T-helper 1 cell treated with Interleukin-12 subunit alpha and Interleukin-12 subunit beta and Interleukin-4 antibody, amounts not matched to agents 30 μg/mL and 1 μg/mL, for 36 hours (primary cell): ENCODE results near the gene TMEM184B.

Experiments used
- H3K27ac Mint-ChIP-seq: one replicate; pipeline ENCODE4 v1.8.0; 2021; ENCODE audit warnings: mild to moderate bottlenecking, mixed read lengths
- H3K27me3 Mint-ChIP-seq: one replicate; pipeline ENCODE4 v1.8.0; 2021; ENCODE audit warnings: low read depth, mixed read lengths
- H3K36me3 Mint-ChIP-seq: one replicate; pipeline ENCODE4 v1.8.0; 2021; ENCODE audit warnings: low read depth, mixed read lengths
- H3K4me1 Mint-ChIP-seq: one replicate; pipeline ENCODE4 v1.8.0; 2021; ENCODE audit warnings: low read depth, mixed read lengths
- H3K4me3 Mint-ChIP-seq: one replicate; pipeline ENCODE4 v1.8.0; 2021; ENCODE audit warnings: mild to moderate bottlenecking, moderate library complexity, mixed read lengths
- H3K9me3 Mint-ChIP-seq: one replicate; pipeline ENCODE4 v1.8.0; 2021; ENCODE audit warnings: mixed read lengths

The TMEM184B gene

GRCh38 chr22:38271101-38271500 lies 1.7 kb downstream of the TMEM184B start:
- no peak overlapping the region for H3K27ac Mint-ChIP-seq
- H3K9me3 Mint-ChIP-seq, result no peaks in the 10 kb centered on the region
- no peak overlapping the region for H3K4me3 Mint-ChIP-seq
- H3K36me3 Mint-ChIP-seq, result no peaks in the 10 kb centered on the region
- H3K4me1 Mint-ChIP-seq, result peaks cover 51% of the 10 kb centered on the region
- no peaks in the 10 kb centered on the region for H3K27me3 Mint-ChIP-seq

- no peak overlapping the region for H3K4me3 Mint-ChIP-seq
Measured at GRCh38 chr22:38270091-38270992, 2.5 kb downstream of the TMEM184B start.

GRCh38 chr22:38269466-38269865 lies 3.3 kb downstream of the TMEM184B start:
- no peaks in the 10 kb centered on the region for H3K27me3 Mint-ChIP-seq
- H3K4me1 Mint-ChIP-seq, result peaks cover 57% of the 10 kb centered on the region
- H3K27ac Mint-ChIP-seq, result no peak overlapping the region
- H3K9me3 Mint-ChIP-seq, result no peaks in the 10 kb centered on the region
- no peaks in the 10 kb centered on the region for H3K36me3 Mint-ChIP-seq
- no peak overlapping the region for H3K4me3 Mint-ChIP-seq

More at GRCh38 chr22:38270091-38270992, 2.5 kb downstream of the TMEM184B start:
- Mint-ChIP-seq H3K36me3 (no peaks in the 10 kb centered on the region), H3K27ac (peak overlapping the region; percentile 14), H3K4me1 (peaks cover 52% of the 10 kb centered on the region), H3K27me3 (no peaks in the 10 kb centered on the region), H3K9me3 (no peaks in the 10 kb centered on the region)

GRCh38 chr22:38267086-38267485 lies 5.7 kb downstream of the TMEM184B start:
- Mint-ChIP-seq H3K27ac (peak overlapping the region; percentile 81), H3K4me1 (peaks cover 52% of the 10 kb centered on the region), H3K4me3 (peak overlapping the region; percentile 61), H3K27me3 (no peaks in the 10 kb centered on the region), H3K9me3 (no peaks in the 10 kb centered on the region), H3K36me3 (peaks cover 5% of the 10 kb centered on the region)

GRCh38 chr22:38266120-38266519 lies 6.7 kb downstream of the TMEM184B start:
- Mint-ChIP-seq H3K36me3 (peaks cover 5% of the 10 kb centered on the region), H3K4me3 (no peak overlapping the region), H3K27me3 (no peaks in the 10 kb centered on the region), H3K4me1 (peaks cover 45% of the 10 kb centered on the region), H3K9me3 (no peaks in the 10 kb centered on the region), H3K27ac (peak overlapping the region; percentile 26)

GRCh38 chr22:38264322-38264843 lies 8.4 kb downstream of the TMEM184B start:
- Mint-ChIP-seq H3K27me3 (no peaks in the 10 kb centered on the region), H3K27ac (no peak overlapping the region), H3K4me3 (no peak overlapping the region), H3K4me1 (peaks cover 39% of the 10 kb centered on the region), H3K9me3 (no peaks in the 10 kb centered on the region), H3K36me3 (peaks cover 5% of the 10 kb centered on the region)

GRCh38 chr22:38262051-38262795 lies 10.6 kb downstream of the TMEM184B start:
- peaks cover 28% of the 10 kb centered on the region for H3K4me1 Mint-ChIP-seq
- no peaks in the 10 kb centered on the region for H3K27me3 Mint-ChIP-seq
- no peak overlapping the region for H3K27ac Mint-ChIP-seq
- H3K4me3 Mint-ChIP-seq, result no peak overlapping the region
- no peaks in the 10 kb centered on the region for H3K9me3 Mint-ChIP-seq
- H3K36me3 Mint-ChIP-seq, result peaks cover 7% of the 10 kb centered on the region

GRCh38 chr22:38260761-38261681 lies 11.8 kb downstream of the TMEM184B start:
- peaks cover 7% of the 10 kb centered on the region for H3K36me3 Mint-ChIP-seq
- no peaks in the 10 kb centered on the region for H3K9me3 Mint-ChIP-seq
- no peaks in the 10 kb centered on the region for H3K27me3 Mint-ChIP-seq
- peaks cover 18% of the 10 kb centered on the region for H3K4me1 Mint-ChIP-seq
- H3K4me3 Mint-ChIP-seq, result no peak overlapping the region
- H3K27ac Mint-ChIP-seq, result no peak overlapping the region

- Mint-ChIP-seq H3K4me3 (no peak overlapping the region), H3K27ac (no peak overlapping the region), H3K9me3 (no peaks in the 10 kb centered on the region), H3K4me1 (peaks cover 13% of the 10 kb centered on the region), H3K27me3 (no peaks in the 10 kb centered on the region), H3K36me3 (peaks cover 7% of the 10 kb centered on the region)
Measured at GRCh38 chr22:38259370-38259769, 13.4 kb downstream of the TMEM184B start.

- H3K9me3 Mint-ChIP-seq, result no peaks in the 10 kb centered on the region
- no peak overlapping the region for H3K4me3 Mint-ChIP-seq
- no peaks in the 10 kb centered on the region for H3K27me3 Mint-ChIP-seq
- H3K36me3 Mint-ChIP-seq, result peaks cover 5% of the 10 kb centered on the region
- H3K27ac Mint-ChIP-seq, result no peak overlapping the region
- H3K4me1 Mint-ChIP-seq, result peaks cover 13% of the 10 kb centered on the region
Measured at GRCh38 chr22:38258895-38259294, 13.9 kb downstream of the TMEM184B start.

GRCh38 chr22:38257650-38258250 lies 15.1 kb downstream of the TMEM184B start:
- Mint-ChIP-seq H3K27ac (no peak overlapping the region), H3K9me3 (no peaks in the 10 kb centered on the region), H3K36me3 (peaks cover 5% of the 10 kb centered on the region), H3K27me3 (no peaks in the 10 kb centered on the region), H3K4me3 (no peak overlapping the region), H3K4me1 (peaks cover 13% of the 10 kb centered on the region)

GRCh38 chr22:38257181-38257580 lies 15.6 kb downstream of the TMEM184B start:
- Mint-ChIP-seq H3K36me3 (peaks cover 3% of the 10 kb centered on the region), H3K27me3 (no peaks in the 10 kb centered on the region), H3K9me3 (no peaks in the 10 kb centered on the region), H3K27ac (no peak overlapping the region), H3K4me3 (no peak overlapping the region), H3K4me1 (peaks cover 10% of the 10 kb centered on the region)

GRCh38 chr22:38255697-38256096 lies 17.1 kb downstream of the TMEM184B start:
- Mint-ChIP-seq H3K27ac (no peak overlapping the region), H3K9me3 (no peaks in the 10 kb centered on the region), H3K4me3 (no peak overlapping the region), H3K27me3 (no peaks in the 10 kb centered on the region), H3K36me3 (peaks cover 3% of the 10 kb centered on the region), H3K4me1 (peaks cover 6% of the 10 kb centered on the region)

GRCh38 chr22:38251341-38251692 lies 21.5 kb downstream of the TMEM184B start:
- H3K36me3 Mint-ChIP-seq, result peaks cover 13% of the 10 kb centered on the region
- H3K4me1 Mint-ChIP-seq, result no peaks in the 10 kb centered on the region
- peaks cover 3% of the 10 kb centered on the region for H3K9me3 Mint-ChIP-seq
- no peaks in the 10 kb centered on the region for H3K27me3 Mint-ChIP-seq
- H3K4me3 Mint-ChIP-seq, result no peak overlapping the region
- no peak overlapping the region for H3K27ac Mint-ChIP-seq
